Mucosa of gallbladder (tissue), 1 donor: Measurements from ENCODE around the gene PRSS21. TPM values are rescaled to one million over a fixed set of nuclear protein-coding genes. Genes with fewer than 3 reads are reported as not detected.

Experiments used
- DNase-seq: peaks from one replicate; pipeline ENCODE4 v3.0.0-alpha.2; 2020; ENCODE audit warnings: low spot score
- total RNA-seq: library from RNA; stranded (reverse); gene quantifications from one replicate; pipeline ENCODE4 v1.2.1, GENCODE V29; 2021
- donor health status: DM: no; HTN: no; CAD: no.

Gene PRSS21
- total RNA-seq, 1 donor from 2014 or later = 4.4 TPM

GRCh38 chr16:2825906-2826305 lies 8.9 kb downstream of the PRSS21 start:
- no peak for DNase-seq

- DNase-seq = no peak
These were observed 9.7 kb downstream of the PRSS21 start for GRCh38 chr16:2826591-2827373.

- DNase-seq = no peak
These were observed 10.3 kb downstream of the PRSS21 start for GRCh38 chr16:2827374-2827791.

GRCh38 chr16:2827831-2828520 lies 10.9 kb downstream of the PRSS21 start:
- DNase-seq = no peak

- DNase-seq = no peak
These were observed 11.4 kb downstream of the PRSS21 start for GRCh38 chr16:2828521-2828840.

GRCh38 chr16:2828876-2829430 lies 11.9 kb downstream of the PRSS21 start:
- DNase-seq = no peak

- peak; percentile 29 for DNase-seq
These were observed 12.7 kb downstream of the PRSS21 start, which contains the start of gene ZG16B for GRCh38 chr16:2829501-2830354. Gene ZG16B, plus strand, starts transcription at chr16:2830303. Its CDS starts 139 bp downstream, at chr16:2830442.

GRCh38 chr16:2830355-2830695 lies 13.3 kb downstream of the PRSS21 start:
- no peak for DNase-seq

- DNase-seq = no peak
These were observed 14.2 kb downstream of the PRSS21 start for GRCh38 chr16:2831203-2831602.

- DNase-seq = no peak
These were observed 16.7 kb downstream of the PRSS21 start for GRCh38 chr16:2833776-2834175.

GRCh38 chr16:2834968-2835367 lies 17.9 kb downstream of the PRSS21 start:
- no peak for DNase-seq

- DNase-seq = peak; percentile 70
These were observed 18.8 kb downstream of the PRSS21 start for GRCh38 chr16:2835638-2836493.

GRCh38 chr16:2836646-2837508 lies 19.8 kb downstream of the PRSS21 start:
- no peak for DNase-seq

- DNase-seq = peak; percentile 41
These were observed 21.9 kb downstream of the PRSS21 start for GRCh38 chr16:2838928-2839327.

GRCh38 chr16:2839650-2840450 lies 22.8 kb downstream of the PRSS21 start:
- DNase-seq = no peak

GRCh38 chr16:2840914-2841313 lies 23.9 kb downstream of the PRSS21 start:
- no peak for DNase-seq

GRCh38 chr16:2841606-2842339 lies 24.7 kb downstream of the PRSS21 start:
- no peak for DNase-seq

- DNase-seq = peak; percentile 48
These were observed 25.4 kb downstream of the PRSS21 start for GRCh38 chr16:2842340-2843000.
